PC-9 (cell line): ENCODE measurements around the gene TIGAR. TPM values are rescaled to one million over a fixed set of nuclear protein-coding genes. Genes with fewer than 3 reads are reported as not detected.
A peak's percentile ranks its signal among the peaks of the same experiment; 100 is the strongest.

Experiments used
- BruUV-seq: library from RNA; stranded (reverse); fragments of 400-500 nt; replicated peaks from 2 replicates; lab custom pipeline; 2021; lab: Mats Ljungman, UMichigan
- CTCF ChIA-PET: fragments of 300-600 bp; sonication (Branson Sonifier 250); formaldehyde crosslinking; loops from one replicate; lab custom pipeline; 2022; ENCODE audit warnings: antibody characterized with exemption; lab: Charles Lee
- POLR2A ChIA-PET: fragments of 300-600 bp; sonication (Branson Sonifier 250); formaldehyde crosslinking; loops from one replicate; lab custom pipeline; 2022; ENCODE audit warnings: antibody characterized with exemption; ENCODE audit not compliant: unreplicated experiment; lab: Charles Lee
- DNase-seq, 2 experiments: peaks; one replicate each; pipeline versions ENCODE4 v3.0.0 to v3.0.0-alpha.2; 2015 to 2022; ENCODE audit warnings: mixed read lengths in 1 of 2
- H2AFZ ChIP-seq: fragments of 200-600 bp; sonication (generic); 2 replicates; pipeline ENCODE4 v1.8.1; 2017; ENCODE audit warnings: antibody characterized with exemption
- H3F3A ChIP-seq: fragments of 200-600 bp; sonication (generic); 2 replicates; pipeline ENCODE4 v1.8.1; 2017; ENCODE audit warnings: antibody characterized with exemption, mild to moderate bottlenecking, low read depth; ENCODE audit not compliant: insufficient read depth
- H3K27ac ChIP-seq: fragments of 200-600 bp; sonication (generic); 2 replicates; pipeline ENCODE4 v1.6.1; 2016; ENCODE audit warnings: mixed run types
- H3K27me3 ChIP-seq: fragments of 200-600 bp; sonication (generic); 2 replicates; pipeline ENCODE4 v1.6.1; 2016; ENCODE audit warnings: low read depth, mixed run types; ENCODE audit not compliant: insufficient read depth
- H3K36me3 ChIP-seq: fragments of 200-600 bp; sonication (generic); 2 replicates; pipeline ENCODE4 v1.6.1; 2016; ENCODE audit warnings: low read depth, mixed run types
- H3K4me1 ChIP-seq: fragments of 200-600 bp; sonication (generic); replicated peaks from 2 replicates; pipeline ENCODE4 v1.6.1; 2016; ENCODE audit warnings: mixed run types; ENCODE audit not compliant: insufficient read depth
- H3K4me2 ChIP-seq: fragments of 200-600 bp; sonication (generic); 2 replicates; pipeline ENCODE4 v1.6.1; 2017; ENCODE audit warnings: mixed run types
- H3K4me3 ChIP-seq: fragments of 200-600 bp; sonication (generic); 2 replicates; pipeline ENCODE4 v1.6.1; 2016; ENCODE audit warnings: mixed run types
- H3K79me2 ChIP-seq: fragments of 200-600 bp; sonication (generic); 2 replicates; pipeline ENCODE4 v1.6.1; 2017; ENCODE audit warnings: low read depth, mixed run types
- H3K9me2 ChIP-seq: fragments of 200-600 bp; sonication (generic); 2 replicates; pipeline ENCODE4 v1.8.1; 2017; ENCODE audit warnings: mild to moderate bottlenecking; ENCODE audit not compliant: insufficient read depth
- H3K9me3 ChIP-seq: fragments of 200-600 bp; sonication (generic); 2 replicates; pipeline ENCODE4 v1.8.1; 2016; ENCODE audit warnings: low read depth; ENCODE audit not compliant: insufficient read depth
- H4K20me1 ChIP-seq: fragments of 200-600 bp; sonication (generic); 2 replicates; pipeline ENCODE4 v1.8.1; 2017; ENCODE audit not compliant: insufficient read depth
- CTCF ChIP-seq: fragments of 200-600 bp; sonication (generic); conservative IDR thresholded peaks from 2 replicates; pipeline ENCODE4 v1.6.1; 2017; ENCODE audit warnings: mixed run types, antibody characterized with exemption, mild to moderate bottlenecking, moderate library complexity
- EZH2 ChIP-seq: fragments of 200-600 bp; sonication (generic); IDR thresholded peaks from 2 replicates; pipeline ENCODE4 v1.8.0; 2017; ENCODE audit warnings: antibody characterized with exemption, low read depth
- intact Hi-C: fragments of 100-400 bp; cut with micrococcal nuclease; formaldehyde crosslinking; loops from one replicate; pipeline ENCODE4 v1.10.0; 2022; ENCODE audit not compliant: unreplicated experiment
- total RNA-seq: library from RNA; stranded (reverse); gene quantifications from 2 replicates; pipeline ENCODE4 v1.2.3, GENCODE V29; 2021

The TIGAR gene
- total RNA-seq, 1 experiment from 2014 or later, result 13.2 TPM

- no TSS peak for BruUV-seq
- H2AFZ ChIP-seq, result no peak overlapping the region
- H3K9me2 ChIP-seq, result no peaks in the 10 kb centered on the region
- H3K9me3 ChIP-seq, result no peaks in the 10 kb centered on the region
- ChIA-PET CTCF (interaction anchor here (0.6 to 1.8 kb wide), 15 partner anchors 9 to 1628 kb away, joined by 3 to 19 read pairs (median 4); no protein-coding TSS in a partner anchor), POLR2A (interaction anchor here (0.6 kb wide), 1 partner anchor 1162 kb away, joined by 5 read pairs; no protein-coding TSS in a partner anchor)
- no peak overlapping the region for H3K4me3 ChIP-seq
- no peaks in the 10 kb centered on the region for H4K20me1 ChIP-seq
- DNase-seq, result peak; percentile 57 to 73
- H3K79me2 ChIP-seq, result no peaks in the 10 kb centered on the region
- TF ChIP-seq EZH2 (no peak), CTCF (peak; percentile 98)
- no peak overlapping the region for H3K27ac ChIP-seq
- H3K4me1 ChIP-seq, result no peaks in the 10 kb centered on the region
- intact Hi-C loops, result loop anchor here (1.0 to 10.0 kb wide), 7 partner anchors 169 to 1202 kb away; partner anchors contain the start of gene TSPAN9
- no peaks in the 10 kb centered on the region for H3K36me3 ChIP-seq
- peaks cover 89% of the 10 kb centered on the region for H3K27me3 ChIP-seq
- no peak overlapping the region for H3K4me2 ChIP-seq
- H3F3A ChIP-seq, result no peaks in the 10 kb centered on the region
These were observed 44.3 kb upstream of the TIGAR start for GRCh38 chr12:4276524-4277204.

- Histone ChIP-seq H3K9me3 (no peaks in the 10 kb centered on the region), H3K27ac (no peak overlapping the region), H4K20me1 (no peaks in the 10 kb centered on the region), H3K9me2 (no peaks in the 10 kb centered on the region), H3K4me2 (no peak overlapping the region), H3K27me3 (peaks cover 91% of the 10 kb centered on the region), H3K36me3 (no peaks in the 10 kb centered on the region), H3F3A (no peaks in the 10 kb centered on the region), H3K4me3 (no peak overlapping the region), H3K79me2 (no peaks in the 10 kb centered on the region), H2AFZ (no peak overlapping the region), H3K4me1 (no peaks in the 10 kb centered on the region)
- no TSS peak for BruUV-seq
- POLR2A ChIA-PET, result no interaction called here
- no peak for TF ChIP-seq EZH2
- TF ChIP-seq CTCF, result peak; percentile 63; the same call in 1 of the 2 replicates
- intact Hi-C loops, result loop anchor here (1.0 to 10.0 kb wide), 7 partner anchors 170 to 1202 kb away; partner anchors contain the start of gene TSPAN9
- CTCF ChIA-PET, result interaction anchor here (0.6 to 1.8 kb wide), 15 partner anchors 10 to 1629 kb away, joined by 3 to 19 read pairs (median 4); no protein-coding TSS in a partner anchor
- DNase-seq, result no peak
These were observed 43.8 kb upstream of the TIGAR start for GRCh38 chr12:4277205-4277543.

GRCh38 chr12:4277857-4278256 lies 43.2 kb upstream of the TIGAR start:
- Histone ChIP-seq H3K9me2 (no peaks in the 10 kb centered on the region), H3K79me2 (no peaks in the 10 kb centered on the region), H2AFZ (no peak overlapping the region), H3F3A (no peaks in the 10 kb centered on the region), H3K27me3 (peaks cover 91% of the 10 kb centered on the region), H3K36me3 (no peaks in the 10 kb centered on the region), H3K4me1 (no peaks in the 10 kb centered on the region), H3K27ac (no peak overlapping the region), H4K20me1 (no peaks in the 10 kb centered on the region), H3K4me3 (no peak overlapping the region), H3K9me3 (no peaks in the 10 kb centered on the region), H3K4me2 (no peak overlapping the region)
- ChIA-PET CTCF (interaction anchor here (0.6 to 0.8 kb wide), 2 partner anchors 394 to 1027 kb away, joined by 3 to 15 read pairs; no protein-coding TSS in a partner anchor), POLR2A (no interaction called here)
- intact Hi-C loops, result loop anchor here (1.0 to 10.0 kb wide), 7 partner anchors 171 to 1203 kb away; partner anchors contain the start of gene TSPAN9
- BruUV-seq, result no TSS peak
- DNase-seq, result no peak
- TF ChIP-seq EZH2 (no peak), CTCF (no peak)
